Measurements from ENCODE around the gene TSPAN16. TPM values are rescaled to one million over a fixed set of nuclear protein-coding genes. Genes with fewer than 3 reads are reported as not detected.
A peak's percentile ranks its signal among the peaks of the same experiment; 100 is the strongest.

TSPAN16 gene
- total RNA-seq, 1 donor from 2014 or later, result not detected

DNA sequence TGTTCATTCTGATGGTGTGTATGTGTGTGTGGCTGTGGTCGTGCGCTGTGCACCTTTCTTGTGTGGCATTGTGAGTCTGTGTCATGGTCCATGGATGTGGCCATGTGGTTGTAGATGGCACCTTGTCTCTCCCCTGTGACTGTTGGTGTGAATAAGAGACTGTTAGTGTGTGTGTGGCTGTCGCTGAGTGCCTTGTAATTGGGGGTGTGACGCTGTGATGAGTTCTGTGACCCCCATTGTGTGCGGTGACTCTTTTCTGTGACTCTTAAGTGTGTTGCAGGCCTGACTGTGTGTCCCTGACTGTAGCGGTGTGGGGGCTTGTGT lies 60.1 kb downstream of the TSPAN16 start:
- no peaks in the 10 kb centered on the region for H3K27me3 Mint-ChIP-seq (ENCODE audit: unreplicated experiment)
- DNase-seq (ENCODE audit: extremely low spot score, unreplicated experiment), result no peak
- no peaks in the 10 kb centered on the region for H3K9me3 Mint-ChIP-seq (ENCODE audit: unreplicated experiment)
- H3K4me3 Mint-ChIP-seq (ENCODE audit: unreplicated experiment), result peak overlapping the region; percentile 83
- peaks cover 15% of the 10 kb centered on the region for H3K36me3 Mint-ChIP-seq (ENCODE audit: unreplicated experiment)
- TF ChIP-seq, protein P1, sequence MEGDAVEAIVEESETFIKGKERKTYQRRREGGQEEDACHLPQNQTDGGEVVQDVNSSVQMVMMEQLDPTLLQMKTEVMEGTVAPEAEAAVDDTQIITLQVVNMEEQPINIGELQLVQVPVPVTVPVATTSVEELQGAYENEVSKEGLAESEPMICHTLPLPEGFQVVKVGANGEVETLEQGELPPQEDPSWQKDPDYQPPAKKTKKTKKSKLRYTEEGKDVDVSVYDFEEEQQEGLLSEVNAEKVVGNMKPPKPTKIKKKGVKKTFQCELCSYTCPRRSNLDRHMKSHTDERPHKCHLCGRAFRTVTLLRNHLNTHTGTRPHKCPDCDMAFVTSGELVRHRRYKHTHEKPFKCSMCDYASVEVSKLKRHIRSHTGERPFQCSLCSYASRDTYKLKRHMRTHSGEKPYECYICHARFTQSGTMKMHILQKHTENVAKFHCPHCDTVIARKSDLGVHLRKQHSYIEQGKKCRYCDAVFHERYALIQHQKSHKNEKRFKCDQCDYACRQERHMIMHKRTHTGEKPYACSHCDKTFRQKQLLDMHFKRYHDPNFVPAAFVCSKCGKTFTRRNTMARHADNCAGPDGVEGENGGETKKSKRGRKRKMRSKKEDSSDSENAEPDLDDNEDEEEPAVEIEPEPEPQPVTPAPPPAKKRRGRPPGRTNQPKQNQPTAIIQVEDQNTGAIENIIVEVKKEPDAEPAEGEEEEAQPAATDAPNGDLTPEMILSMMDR (IDR thresholded peaks at IDR 0.05), result no peak
- H3K4me1 Mint-ChIP-seq (ENCODE audit: unreplicated experiment), result peaks cover 12% of the 10 kb centered on the region
- H3K27ac Mint-ChIP-seq (ENCODE audit: unreplicated experiment), result no peak overlapping the region

DNA sequence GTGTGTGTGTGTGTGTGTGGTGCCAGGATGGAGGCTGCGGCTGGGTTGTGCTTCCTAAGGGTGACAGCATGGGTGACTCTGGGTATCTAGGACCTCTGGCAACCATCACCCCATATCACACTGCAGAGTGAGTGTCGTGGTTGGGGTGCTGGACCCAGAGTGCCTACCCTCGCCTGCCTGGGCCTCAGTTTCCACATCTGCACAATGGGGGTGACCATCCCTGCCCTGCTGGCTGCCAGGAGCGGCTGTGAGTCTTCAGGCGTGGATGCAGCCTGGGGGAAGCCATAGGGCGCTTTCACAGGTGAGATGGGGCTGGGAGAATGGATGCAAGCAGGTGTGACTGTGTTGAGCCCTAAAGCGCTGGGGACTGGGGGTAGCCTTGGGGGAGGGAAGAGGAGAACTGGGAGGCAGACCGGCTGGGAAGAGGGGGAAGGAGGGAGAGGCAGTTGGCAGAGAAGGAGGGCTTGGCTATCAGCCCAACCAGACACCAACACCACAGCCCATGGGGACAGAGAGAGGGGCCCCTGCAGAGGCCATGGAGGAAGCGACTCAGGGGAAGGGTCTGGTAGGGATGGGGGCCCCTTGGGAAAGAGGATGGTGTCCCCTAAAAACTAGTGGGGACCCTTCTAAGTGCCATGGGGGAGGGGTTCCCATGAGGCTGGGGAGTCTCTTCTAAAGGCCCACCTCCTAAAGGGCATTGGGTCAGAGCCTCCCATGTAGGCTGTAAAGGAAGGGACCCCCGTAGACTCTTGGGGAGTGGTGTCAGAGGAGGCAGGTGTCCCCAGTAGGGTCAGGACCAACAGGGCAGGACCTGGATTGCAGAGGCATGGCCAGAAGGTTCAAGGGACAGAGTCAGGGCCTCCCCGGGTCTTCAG lies 61.0 kb downstream of the TSPAN16 start:
- Mint-ChIP-seq H3K27ac (ENCODE audit: unreplicated experiment) (no peak overlapping the region), H3K27me3 (ENCODE audit: unreplicated experiment) (no peaks in the 10 kb centered on the region), H3K36me3 (ENCODE audit: unreplicated experiment) (peaks cover 16% of the 10 kb centered on the region), H3K4me1 (ENCODE audit: unreplicated experiment) (peaks cover 12% of the 10 kb centered on the region), H3K9me3 (ENCODE audit: unreplicated experiment) (no peaks in the 10 kb centered on the region), H3K4me3 (ENCODE audit: unreplicated experiment) (peak overlapping the region; percentile 83)
- TF ChIP-seq, protein P1 (IDR thresholded peaks at IDR 0.05), result no peak
- DNase-seq (ENCODE audit: extremely low spot score, unreplicated experiment), result no peak

DNA sequence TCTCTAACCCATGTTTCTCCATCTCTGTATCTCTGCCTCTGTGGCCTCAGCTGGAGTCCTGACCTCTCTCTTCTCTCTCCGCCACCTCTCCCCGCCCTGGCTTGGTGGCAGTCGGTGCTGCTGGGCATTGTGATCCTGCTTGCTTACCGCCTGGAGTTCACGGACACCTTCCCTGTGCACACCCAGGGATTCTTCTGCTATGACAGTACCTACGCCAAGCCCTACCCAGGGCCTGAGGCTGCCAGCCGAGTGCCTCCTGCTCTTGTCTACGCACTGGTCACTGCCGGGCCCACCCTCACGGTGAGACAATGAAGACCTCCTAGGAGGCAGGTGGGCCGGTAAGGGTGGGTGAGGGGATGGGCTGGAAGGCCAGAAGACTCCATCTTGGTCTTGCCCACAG lies 63.5 kb downstream of the TSPAN16 start:
- H3K27ac Mint-ChIP-seq (ENCODE audit: unreplicated experiment), result no peak overlapping the region
- no peak overlapping the region for H3K4me3 Mint-ChIP-seq (ENCODE audit: unreplicated experiment)
- peaks cover 25% of the 10 kb centered on the region for H3K36me3 Mint-ChIP-seq (ENCODE audit: unreplicated experiment)
- no peaks in the 10 kb centered on the region for H3K27me3 Mint-ChIP-seq (ENCODE audit: unreplicated experiment)
- no peak for DNase-seq (ENCODE audit: extremely low spot score, unreplicated experiment)
- no peaks in the 10 kb centered on the region for H3K9me3 Mint-ChIP-seq (ENCODE audit: unreplicated experiment)
- TF ChIP-seq, protein P1 (IDR thresholded peaks at IDR 0.05), result no peak
- peaks cover 12% of the 10 kb centered on the region for H3K4me1 Mint-ChIP-seq (ENCODE audit: unreplicated experiment)

DNA sequence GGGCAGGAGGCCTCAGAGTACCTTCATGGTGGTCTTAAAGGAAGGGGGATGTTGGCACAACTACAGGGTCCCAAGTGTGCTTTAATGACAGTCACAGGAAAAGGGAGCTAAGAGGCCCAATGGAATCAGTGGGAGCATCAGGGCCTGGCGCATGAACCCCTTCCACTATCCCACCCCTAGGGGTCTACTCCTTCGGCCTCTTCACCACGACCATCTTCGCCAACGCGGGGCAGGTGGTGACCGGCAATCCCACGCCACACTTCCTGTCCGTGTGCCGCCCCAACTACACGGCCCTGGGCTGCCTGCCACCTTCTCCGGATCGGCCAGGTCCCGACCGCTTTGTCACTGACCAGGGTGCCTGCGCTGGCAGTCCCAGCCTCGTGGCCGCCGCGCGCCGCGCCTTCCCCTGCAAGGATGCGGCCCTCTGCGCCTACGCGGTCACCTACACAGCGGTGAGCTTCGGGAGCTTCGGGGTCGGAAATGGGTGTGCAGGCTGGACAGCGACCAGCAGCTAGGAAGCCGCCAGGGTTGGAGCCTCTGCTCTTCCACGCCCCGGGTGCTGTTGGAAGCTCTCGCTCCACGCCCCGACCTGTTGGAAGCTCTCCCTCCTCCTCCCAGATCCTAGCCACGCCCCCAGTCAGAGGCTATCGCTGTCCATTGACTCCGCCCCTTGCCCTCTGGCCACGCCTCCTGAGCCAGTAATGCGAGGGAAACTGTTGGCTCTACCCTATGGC lies 65.2 kb downstream of the TSPAN16 start:
- Mint-ChIP-seq H3K4me3 (ENCODE audit: unreplicated experiment) (no peak overlapping the region), H3K9me3 (ENCODE audit: unreplicated experiment) (no peaks in the 10 kb centered on the region), H3K27me3 (ENCODE audit: unreplicated experiment) (no peaks in the 10 kb centered on the region), H3K36me3 (ENCODE audit: unreplicated experiment) (peaks cover 32% of the 10 kb centered on the region), H3K27ac (ENCODE audit: unreplicated experiment) (no peak overlapping the region), H3K4me1 (ENCODE audit: unreplicated experiment) (peaks cover 5% of the 10 kb centered on the region)
- TF ChIP-seq, protein P1 (IDR thresholded peaks at IDR 0.05), result no peak
- DNase-seq (ENCODE audit: extremely low spot score, unreplicated experiment), result no peak

Data from osteocyte (in vitro differentiated cells).